Measurements from ENCODE around the gene EIF5. TPM values are rescaled to one million over a fixed set of nuclear protein-coding genes. Genes with fewer than 3 reads are reported as not detected.

Gene EIF5
- total RNA-seq, 1 donor from 2014 or later, result 266 TPM

DNA sequence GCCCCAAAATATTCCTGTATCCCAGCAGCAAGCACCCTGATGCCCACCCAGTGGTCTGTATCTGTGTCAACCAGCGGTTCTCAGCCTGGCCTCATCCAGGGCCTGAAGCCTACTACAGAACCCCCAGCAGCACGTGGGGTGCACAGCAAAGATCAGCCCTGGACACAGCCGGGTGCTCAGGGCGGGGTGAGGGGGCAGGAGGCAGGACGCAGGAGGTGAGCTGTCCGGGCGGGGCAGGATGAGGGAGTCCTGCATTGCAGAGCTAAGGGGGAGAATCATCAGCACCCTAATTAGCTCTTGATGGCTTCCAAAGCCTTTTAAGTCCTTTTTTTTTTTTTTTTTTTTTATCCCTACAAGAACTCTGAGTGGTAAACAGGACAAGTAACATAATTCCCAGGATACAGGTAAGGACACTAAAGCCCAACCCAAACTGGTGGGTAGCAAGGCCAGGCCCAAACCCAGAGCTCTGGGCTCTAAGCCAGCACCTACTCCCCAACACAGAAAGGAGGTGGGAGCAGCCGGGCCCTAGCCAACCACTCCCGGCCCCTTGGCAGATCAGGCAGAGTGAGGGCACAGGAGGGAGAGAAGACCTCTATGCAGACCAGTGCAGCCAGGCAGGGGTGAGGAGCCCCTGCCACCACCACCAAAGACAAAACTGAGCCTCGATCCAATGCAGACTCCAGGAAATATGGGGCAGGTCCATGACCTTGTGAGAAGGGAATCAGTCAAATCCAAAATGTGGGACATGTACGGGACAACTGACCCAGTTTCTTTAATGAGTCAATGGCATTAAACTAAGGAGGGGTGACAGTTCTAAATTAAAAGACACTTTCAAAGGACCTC lies 32.3 kb upstream of the EIF5 start:
- DNase-seq, result no peak
- TF ChIP-seq, protein P1, sequence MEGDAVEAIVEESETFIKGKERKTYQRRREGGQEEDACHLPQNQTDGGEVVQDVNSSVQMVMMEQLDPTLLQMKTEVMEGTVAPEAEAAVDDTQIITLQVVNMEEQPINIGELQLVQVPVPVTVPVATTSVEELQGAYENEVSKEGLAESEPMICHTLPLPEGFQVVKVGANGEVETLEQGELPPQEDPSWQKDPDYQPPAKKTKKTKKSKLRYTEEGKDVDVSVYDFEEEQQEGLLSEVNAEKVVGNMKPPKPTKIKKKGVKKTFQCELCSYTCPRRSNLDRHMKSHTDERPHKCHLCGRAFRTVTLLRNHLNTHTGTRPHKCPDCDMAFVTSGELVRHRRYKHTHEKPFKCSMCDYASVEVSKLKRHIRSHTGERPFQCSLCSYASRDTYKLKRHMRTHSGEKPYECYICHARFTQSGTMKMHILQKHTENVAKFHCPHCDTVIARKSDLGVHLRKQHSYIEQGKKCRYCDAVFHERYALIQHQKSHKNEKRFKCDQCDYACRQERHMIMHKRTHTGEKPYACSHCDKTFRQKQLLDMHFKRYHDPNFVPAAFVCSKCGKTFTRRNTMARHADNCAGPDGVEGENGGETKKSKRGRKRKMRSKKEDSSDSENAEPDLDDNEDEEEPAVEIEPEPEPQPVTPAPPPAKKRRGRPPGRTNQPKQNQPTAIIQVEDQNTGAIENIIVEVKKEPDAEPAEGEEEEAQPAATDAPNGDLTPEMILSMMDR (IDR thresholded peaks at IDR 0.05), result no peak

DNA sequence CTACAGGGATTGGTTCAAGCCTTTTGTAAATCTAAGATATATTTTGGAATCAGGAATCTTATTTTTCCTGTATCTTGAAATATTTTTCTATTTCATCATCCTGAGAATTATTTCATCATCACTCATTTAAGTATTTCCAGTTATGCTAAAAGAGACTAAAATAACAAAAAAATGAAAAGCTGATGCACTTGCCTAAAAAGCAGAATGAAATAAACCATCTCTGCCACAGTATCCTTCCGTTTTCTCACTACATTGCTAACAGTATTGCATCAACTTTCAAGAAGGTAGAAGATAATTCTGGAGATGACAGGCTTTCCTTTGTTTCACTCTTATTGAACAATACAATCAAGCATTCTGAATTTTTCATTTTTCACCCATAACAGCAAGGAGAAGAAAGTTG lies 31.1 kb upstream of the EIF5 start:
- H3K9me3 ChIP-seq, result no peaks in the 10 kb centered on the region
- H3K4me3 ChIP-seq, result no peak overlapping the region
- intact Hi-C loops (cut with DNase I), result no loop called here
- no peak overlapping the region for H3K27ac ChIP-seq
- ATAC-seq (no peak), DNase-seq (no peak)
- H3K4me1 ChIP-seq, result no peaks in the 10 kb centered on the region
- TF ChIP-seq, protein P1 (IDR thresholded peaks at IDR 0.05), result no peak
- H3K36me3 ChIP-seq, result no peaks in the 10 kb centered on the region
- no peaks in the 10 kb centered on the region for H3K27me3 ChIP-seq (ENCODE audit: low read depth)

More for the DNA sequence above, 32.3 kb upstream of the EIF5 start:
- Histone ChIP-seq H3K36me3 (no peaks in the 10 kb centered on the region), H3K27me3 (ENCODE audit: low read depth) (no peaks in the 10 kb centered on the region), H3K4me3 (no peak overlapping the region), H3K4me1 (no peaks in the 10 kb centered on the region), H3K27ac (no peak overlapping the region), H3K9me3 (no peaks in the 10 kb centered on the region)
- ATAC-seq, result peak in 1 of 2 donors; percentile 46
- intact Hi-C loops (cut with DNase I), result no loop called here

DNA sequence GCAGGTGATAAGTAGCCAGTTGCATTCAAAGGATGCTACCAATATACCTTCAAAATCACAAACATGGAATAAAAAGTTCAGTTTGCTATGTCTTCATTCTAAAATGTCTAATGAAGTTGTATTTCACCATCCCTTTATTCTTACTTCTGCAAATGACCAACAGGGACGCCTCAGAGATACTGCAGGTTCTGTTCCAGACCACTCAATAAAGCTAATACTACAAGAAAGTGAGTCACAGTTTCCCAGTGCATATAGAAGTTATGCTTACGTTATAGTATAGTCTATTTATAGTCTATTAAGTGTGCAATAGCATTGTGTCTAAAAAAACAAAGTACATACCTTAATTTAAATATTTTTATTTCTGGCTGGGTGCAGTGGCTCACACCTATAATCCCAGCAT lies 29.3 kb upstream of the EIF5 start:
- Histone ChIP-seq H3K4me3 (no peak overlapping the region), H3K27ac (no peak overlapping the region), H3K27me3 (ENCODE audit: low read depth) (no peaks in the 10 kb centered on the region), H3K9me3 (no peaks in the 10 kb centered on the region), H3K36me3 (no peaks in the 10 kb centered on the region), H3K4me1 (no peaks in the 10 kb centered on the region)
- DNase-seq (no peak), ATAC-seq (no peak)
- TF ChIP-seq, protein P1 (IDR thresholded peaks at IDR 0.05), result no peak
- intact Hi-C loops (cut with DNase I), result no loop called here

DNA sequence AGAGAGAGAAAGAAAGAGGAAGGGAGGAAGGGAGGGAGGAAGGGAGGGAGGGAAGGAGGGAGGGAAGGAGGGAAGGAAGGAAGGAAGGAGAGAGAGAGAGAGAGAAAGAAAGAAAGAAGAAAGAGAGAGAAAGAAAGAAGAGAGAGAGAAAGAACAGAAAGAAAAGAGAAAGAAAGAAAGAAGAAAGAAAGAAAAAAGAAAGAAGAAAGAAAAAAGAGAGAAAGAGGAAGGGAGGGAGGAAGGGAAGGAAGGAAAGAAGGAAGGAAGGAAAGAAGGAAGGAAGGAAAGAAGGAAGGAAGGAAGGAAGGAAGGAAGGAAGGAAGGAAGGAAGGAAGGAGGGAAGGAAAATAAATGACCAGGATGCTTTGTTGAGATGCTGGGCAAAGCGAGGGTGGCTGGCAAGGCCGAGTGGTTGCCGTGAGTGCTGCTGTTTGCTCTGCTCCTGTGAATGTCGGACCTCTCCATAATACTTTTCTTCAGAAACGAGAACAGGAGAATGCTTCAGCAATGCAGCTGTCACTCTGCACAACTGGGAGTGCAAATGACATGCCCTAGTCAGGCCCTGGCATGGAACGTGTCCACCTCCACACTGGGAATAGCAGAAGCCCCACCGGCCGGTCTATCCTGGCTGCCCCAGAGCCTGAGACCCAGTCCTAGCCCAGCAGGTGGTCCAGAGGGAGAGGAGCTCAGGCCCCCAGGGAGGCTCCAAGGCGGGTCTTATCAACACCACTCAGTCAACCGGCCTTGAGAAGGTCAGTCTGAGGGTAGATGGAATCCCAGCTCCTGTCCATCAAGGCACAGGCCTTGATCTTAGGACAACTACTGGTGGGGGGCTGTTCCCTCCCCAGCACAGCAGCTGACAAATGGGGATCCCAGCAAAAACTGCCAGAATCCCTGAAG lies 25.1 kb upstream of the EIF5 start:
- no peak for DNase-seq
- no peak for ATAC-seq

DNA sequence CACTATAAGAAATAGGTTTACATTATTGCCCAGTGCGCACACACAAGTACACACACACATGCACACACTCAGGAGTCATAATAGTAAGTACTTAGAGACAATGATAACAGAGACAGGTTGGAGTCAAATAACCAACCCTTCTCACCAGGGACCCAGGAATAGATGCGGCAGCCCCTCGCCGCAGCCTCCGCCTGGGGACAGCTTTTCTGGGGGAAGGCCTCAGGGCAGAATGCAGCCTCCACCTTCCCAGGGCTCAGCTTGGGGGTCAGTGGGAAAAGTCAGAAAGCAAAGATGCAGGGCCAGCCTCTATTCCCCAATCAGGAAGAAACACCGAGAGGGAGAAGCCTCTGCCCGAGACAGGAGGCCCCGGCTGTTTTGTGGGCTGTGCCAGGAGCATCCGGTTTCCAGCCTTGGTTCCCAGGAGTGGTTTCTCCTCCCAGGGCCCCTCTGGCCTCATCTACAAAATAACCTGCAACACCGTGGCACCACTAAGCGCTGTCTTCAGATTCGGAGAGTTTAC lies 23.4 kb upstream of the EIF5 start:
- no peak for DNase-seq

More for the DNA sequence above, 25.1 kb upstream of the EIF5 start:
- Histone ChIP-seq H3K27me3 (ENCODE audit: low read depth) (no peaks in the 10 kb centered on the region), H3K27ac (no peak overlapping the region), H3K36me3 (no peaks in the 10 kb centered on the region), H3K4me1 (no peaks in the 10 kb centered on the region), H3K9me3 (no peaks in the 10 kb centered on the region), H3K4me3 (no peak overlapping the region)
- intact Hi-C loops (cut with DNase I), result no loop called here
- TF ChIP-seq, protein P1 (IDR thresholded peaks at IDR 0.05), result no peak

More for the DNA sequence above, 23.4 kb upstream of the EIF5 start:
- TF ChIP-seq, protein P1 (IDR thresholded peaks at IDR 0.05), result no peak
- Histone ChIP-seq H3K4me1 (peaks cover 6% of the 10 kb centered on the region), H3K9me3 (no peaks in the 10 kb centered on the region), H3K36me3 (no peaks in the 10 kb centered on the region), H3K27me3 (ENCODE audit: low read depth) (no peaks in the 10 kb centered on the region), H3K27ac (no peak overlapping the region), H3K4me3 (no peak overlapping the region)
- intact Hi-C loops (cut with DNase I), result no loop called here
- ATAC-seq, result no peak
